Fibroblast of lung (primary cell): Measurements from ENCODE around the gene LRRC10B.

Experiments
- EZH2 ChIP-seq: IDR thresholded peaks from 2 replicates; pipeline ENCODE4 v1.5.1; 2012; ENCODE audit warnings: low read length, control low read depth, mild to moderate bottlenecking; ENCODE audit errors: missing control alignments
- TF ChIP-seq, protein P1 (sequence below), 2 donors: IDR thresholded peaks in 1 of 2; conservative IDR thresholded peaks in 1 of 2; 1 replicate in 1 of 2; 2 replicates in 1 of 2; pipeline ENCODE4 v1.5.1; 2011 to 2012; ENCODE audit warnings: low read length in 2 of 2, control low read depth in 1 of 2, inconsistent platforms in 1 of 2, low read depth in 1 of 2, mild to moderate bottlenecking in 1 of 2

DNA sequence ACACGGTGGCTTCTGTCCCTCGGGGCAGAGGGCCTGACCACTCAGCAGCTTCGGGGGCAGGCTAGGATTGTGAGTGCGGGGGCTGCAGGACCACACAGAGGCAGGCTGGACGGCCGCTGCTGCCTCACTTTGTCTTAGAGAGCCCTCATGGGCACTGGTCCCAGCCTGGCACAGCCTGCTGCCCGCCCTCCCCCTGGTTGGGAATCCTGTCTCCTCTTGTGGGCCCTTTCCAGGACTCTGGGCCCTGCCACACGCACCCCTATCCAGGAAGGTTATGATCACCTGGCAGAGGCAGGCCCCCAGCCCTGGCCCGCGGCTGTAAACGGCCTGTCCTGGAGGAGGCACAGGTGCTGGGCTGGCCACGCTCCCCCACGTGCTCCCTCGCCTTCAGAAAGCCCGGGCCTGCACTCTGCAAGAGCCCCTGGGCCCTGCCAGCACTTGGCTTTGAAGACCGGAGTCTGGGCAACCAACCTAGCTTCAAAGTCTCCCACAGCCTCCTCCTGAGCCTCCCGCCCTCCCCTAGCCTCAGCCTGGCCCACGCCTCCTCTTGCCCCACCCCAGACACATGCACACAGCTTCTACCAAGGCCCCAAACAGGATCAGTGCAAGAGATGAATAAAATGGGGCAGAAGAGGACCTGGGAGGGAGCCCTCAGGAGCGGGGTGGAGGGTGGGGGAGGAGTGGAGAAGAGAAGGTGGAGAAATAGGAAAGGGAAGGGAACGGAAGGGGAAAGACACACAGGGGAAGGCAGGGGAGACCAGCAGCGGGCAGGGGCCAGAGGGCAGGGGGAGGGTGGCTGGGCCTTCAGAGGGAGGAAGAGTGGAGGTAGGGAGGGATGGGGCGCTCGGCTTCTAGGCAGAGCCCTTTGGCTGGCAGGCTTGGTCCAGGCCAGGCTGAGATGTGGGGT lies 41.4 kb downstream of the LRRC10B start:
- TF ChIP-seq, protein P1, sequence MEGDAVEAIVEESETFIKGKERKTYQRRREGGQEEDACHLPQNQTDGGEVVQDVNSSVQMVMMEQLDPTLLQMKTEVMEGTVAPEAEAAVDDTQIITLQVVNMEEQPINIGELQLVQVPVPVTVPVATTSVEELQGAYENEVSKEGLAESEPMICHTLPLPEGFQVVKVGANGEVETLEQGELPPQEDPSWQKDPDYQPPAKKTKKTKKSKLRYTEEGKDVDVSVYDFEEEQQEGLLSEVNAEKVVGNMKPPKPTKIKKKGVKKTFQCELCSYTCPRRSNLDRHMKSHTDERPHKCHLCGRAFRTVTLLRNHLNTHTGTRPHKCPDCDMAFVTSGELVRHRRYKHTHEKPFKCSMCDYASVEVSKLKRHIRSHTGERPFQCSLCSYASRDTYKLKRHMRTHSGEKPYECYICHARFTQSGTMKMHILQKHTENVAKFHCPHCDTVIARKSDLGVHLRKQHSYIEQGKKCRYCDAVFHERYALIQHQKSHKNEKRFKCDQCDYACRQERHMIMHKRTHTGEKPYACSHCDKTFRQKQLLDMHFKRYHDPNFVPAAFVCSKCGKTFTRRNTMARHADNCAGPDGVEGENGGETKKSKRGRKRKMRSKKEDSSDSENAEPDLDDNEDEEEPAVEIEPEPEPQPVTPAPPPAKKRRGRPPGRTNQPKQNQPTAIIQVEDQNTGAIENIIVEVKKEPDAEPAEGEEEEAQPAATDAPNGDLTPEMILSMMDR (conservative IDR thresholded peaks at IDR 0.05 in 1 of 2, IDR thresholded peaks at IDR 0.05 in 1 of 2; ENCODE audit: low read depth in 1 of 2, low read length in 2 of 2) = no peak
- TF ChIP-seq EZH2 = no peak
